GM15510 (cell line): ENCODE results near the gene SYVN1.

Experiments
- POLR2A ChIP-seq: IDR thresholded peaks from 3 replicates; pipeline ENCODE4 v1.6.1; 2011; ENCODE audit warnings: borderline replicate concordance; ENCODE audit not compliant: insufficient read length; ENCODE audit errors: extremely low read depth

SYVN1 gene

DNA sequence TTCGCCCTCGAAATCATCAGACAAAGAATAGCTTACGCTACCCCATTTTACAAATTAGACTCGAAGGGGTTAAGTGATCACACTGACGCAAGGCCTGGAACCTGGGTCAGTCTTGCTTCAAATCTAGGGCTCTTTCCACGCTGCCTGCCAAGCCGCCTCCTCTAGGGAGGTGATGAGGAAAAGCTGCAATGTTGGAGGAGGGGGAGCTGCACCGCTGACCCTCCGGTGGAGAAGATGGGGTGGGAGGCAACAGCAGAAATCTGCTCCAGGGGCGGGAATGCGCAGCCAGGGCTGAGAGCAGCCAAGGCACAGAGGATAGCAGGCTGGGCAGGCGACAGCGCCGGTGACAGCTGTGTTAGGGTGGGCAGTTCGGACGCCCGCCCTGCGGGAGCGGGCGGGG lies 595 bp downstream of the SYVN1 start:
- no peak for TF ChIP-seq POLR2A

- peak; percentile 44 for TF ChIP-seq POLR2A
Observed at GRCh38 chr11:65132988-65133700, 1.2 kb downstream of the SYVN1 start.

- TF ChIP-seq POLR2A = peak; percentile 74
Observed at GRCh38 chr11:65132238-65132987, 1.9 kb downstream of the SYVN1 start.

- no peak for TF ChIP-seq POLR2A
Observed at GRCh38 chr11:65131895-65132237, 2.5 kb downstream of the SYVN1 start.

DNA sequence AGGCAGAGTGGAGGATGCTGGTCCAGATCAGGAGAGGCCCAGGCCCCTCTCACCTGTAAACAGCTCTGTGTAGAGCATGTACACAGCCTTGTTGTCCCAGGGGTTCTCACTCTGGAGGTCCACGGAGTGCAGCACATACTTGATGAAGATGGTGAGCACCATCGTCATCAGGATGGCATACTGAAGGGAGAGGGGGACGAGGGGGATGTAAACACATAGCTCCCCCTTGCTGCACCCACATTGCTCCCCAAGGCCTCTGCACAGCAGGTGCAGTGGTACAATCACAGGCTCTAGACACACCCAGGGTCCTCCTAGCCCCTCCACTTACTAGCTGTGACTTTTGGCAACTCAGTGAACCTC lies 2.9 kb downstream of the SYVN1 start:
- TF ChIP-seq POLR2A = no peak

DNA sequence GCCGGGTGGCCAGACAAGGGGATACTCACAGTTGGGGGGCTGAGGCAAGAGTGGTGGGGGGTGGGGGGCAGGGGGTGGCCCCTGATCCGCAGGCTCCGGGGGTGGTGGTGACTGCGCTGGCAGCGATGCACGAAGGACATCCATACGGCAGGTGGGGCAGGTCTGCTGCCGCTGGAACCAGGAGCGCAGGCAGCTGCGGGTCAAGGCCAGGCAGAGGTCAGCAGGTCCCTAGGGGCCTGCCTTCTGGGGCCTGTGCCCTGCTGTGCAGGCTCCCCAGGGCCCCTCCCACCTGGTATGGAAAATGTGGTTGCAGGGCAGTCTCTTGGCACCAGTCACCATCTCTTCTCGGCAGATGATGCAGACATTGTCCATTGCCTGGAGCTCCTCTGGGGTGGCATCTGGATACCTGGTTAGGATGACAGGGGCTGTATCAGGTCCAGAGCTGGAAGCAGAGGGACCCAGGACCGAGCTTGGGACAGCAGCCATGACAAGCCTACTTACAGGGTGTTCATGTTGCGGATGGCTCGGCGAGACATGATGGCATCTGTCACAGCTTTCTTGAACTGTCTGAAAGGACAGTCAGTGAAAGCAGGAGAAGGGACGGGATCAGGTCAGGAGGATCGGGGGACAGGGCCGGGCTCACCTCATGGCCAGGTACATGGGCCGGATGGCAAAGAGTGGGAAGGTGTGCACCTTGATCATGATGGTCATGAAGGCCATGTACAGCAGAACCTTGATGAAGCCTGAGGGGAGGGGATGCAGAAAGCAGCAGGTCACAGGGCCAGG lies 3.5 kb downstream of the SYVN1 start:
- no peak for TF ChIP-seq POLR2A

- no peak for TF ChIP-seq POLR2A
Observed at GRCh38 chr11:65129649-65130441, 4.5 kb downstream of the SYVN1 start.

GRCh38 chr11:65128182-65129145 lies 5.9 kb downstream of the SYVN1 start:
- no peak for TF ChIP-seq POLR2A

GRCh38 chr11:65127473-65128181 lies 6.7 kb downstream of the SYVN1 start:
- no peak for TF ChIP-seq POLR2A

- peak; percentile 40 for TF ChIP-seq POLR2A
Observed at GRCh38 chr11:65126624-65127274, 7.6 kb downstream of the SYVN1 start.

DNA sequence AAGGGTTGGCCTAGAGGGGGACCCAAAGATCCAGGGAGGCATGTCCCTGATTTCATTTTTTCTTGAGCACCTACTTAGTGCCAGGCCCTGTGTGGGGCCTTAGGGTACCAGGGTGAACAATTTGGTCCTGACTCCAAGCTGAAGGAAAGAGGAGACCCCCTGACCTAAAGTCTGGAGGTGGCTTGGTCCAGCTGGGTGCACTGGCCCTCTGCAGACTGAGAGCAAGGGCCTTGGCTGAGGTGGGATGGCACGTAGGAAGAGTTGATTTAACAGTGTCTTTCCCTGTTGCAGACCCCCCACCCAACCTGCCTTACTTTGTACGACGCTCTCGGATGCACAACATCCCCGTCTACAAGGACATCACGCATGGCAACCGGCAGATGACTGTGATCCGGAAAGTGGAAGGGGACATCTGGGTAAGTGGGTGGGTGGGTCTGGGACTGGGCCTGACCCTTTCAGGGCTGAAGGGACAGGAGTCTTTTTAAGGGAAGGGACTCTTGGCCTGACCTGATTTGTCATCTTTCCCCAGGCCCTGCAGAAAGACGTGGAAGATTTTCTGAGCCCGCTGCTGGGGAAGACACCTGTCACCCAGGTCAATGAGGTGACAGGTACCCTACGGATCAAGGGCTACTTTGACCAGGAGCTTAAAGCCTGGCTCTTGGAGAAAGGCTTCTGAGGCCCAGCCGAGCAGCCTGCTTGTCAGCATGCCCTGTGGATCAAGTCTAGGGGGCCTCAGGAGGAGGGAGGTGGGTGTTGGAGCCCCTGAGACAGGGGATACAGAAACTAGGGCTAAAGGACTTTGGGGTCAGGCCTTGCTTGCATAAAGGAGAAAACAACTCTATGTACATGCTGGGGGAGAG lies 8.9 kb downstream of the SYVN1 start:
- TF ChIP-seq POLR2A = no peak
